GM21723 (cell line): ENCODE data around the gene DUS2.
"Not testable (repeated sequence)": the region's sequence is repeated elsewhere in the genome, so short reads cannot be mapped to it uniquely, and the experiment has no call there.

Source experiments
- ATAC-seq: cut with Tn5 transposase; IDR thresholded peaks from one replicate; pipeline ENCODE4 v1.9.1; 2021; ENCODE audit warnings: mild to moderate bottlenecking, moderate library complexity; ENCODE audit not compliant: unreplicated experiment

The DUS2 gene

DNA sequence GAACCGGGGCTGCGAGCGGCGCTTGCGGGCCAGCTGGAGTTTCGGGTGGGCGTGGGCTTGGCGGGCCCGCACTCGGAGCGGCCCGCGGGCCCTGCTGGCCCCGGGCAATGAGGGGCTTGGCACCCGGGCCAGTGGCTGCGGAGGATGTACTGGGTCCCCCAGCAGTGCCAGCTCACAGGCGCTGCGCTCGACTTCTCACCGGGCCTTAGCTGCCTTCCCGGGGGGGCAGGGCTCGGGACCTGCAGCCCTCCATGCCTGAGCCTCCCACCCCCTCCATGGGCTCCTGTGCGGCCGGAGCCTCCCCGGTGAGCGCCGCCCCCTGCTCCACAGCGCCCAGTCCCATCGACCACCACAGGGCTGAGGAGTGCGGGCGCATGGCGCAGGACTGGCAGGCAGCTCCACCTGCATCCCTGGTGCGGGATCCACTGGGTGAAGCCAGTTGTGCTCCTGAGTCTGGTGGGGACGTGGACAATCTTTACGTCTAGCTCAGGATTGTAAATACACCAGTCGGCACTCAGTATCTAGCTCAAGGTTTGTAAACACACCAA is 24.8 kb upstream of the DUS2 start:
- ATAC-seq: not testable (repeated sequence)

DNA sequence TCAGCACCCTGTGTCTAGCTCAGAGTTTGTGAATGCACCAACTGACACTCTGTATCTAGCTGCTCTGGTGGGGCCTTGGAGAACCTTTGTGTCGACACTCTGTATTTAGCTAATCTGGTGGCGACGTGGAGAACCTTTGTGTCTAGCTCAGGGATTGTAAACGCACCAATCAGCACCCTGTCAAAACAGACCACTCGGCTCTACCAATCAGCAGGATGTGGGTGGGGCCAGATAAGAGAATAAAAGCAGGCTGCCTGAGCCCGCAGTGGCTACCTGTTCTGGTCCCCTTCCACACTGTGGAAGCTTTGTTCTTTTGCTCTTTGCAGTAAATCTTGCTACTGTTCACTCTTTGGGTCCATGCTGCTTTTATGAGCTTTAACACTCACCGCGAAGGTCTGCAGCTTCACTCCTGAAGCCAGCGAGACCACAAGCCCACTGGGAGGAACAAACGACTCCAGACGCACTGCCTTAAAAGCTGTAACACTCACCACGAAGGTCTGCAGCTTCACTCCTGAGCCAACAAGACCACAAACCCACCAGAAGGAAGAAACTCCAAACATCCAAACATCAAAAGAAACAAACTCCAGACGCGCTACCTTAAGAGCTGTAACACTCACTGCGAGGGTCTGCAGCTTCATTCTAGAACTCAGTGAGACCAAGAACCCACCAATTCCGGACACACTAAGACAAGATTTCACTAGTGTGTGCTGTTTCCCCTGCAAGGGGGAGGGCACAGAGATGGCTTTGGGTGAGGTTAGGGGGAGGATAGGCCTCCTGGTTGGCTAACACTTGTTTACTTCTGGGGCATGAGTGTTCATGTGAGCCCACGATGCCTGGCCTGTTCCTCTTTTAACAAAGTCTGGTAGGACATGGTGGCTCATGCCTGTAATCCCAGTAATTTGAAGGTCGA is 24.1 kb upstream of the DUS2 start, which contains the start of gene DPEP2:
TSS of gene DPEP2 (minus strand) at position 706 of the 910 bp plus-strand sequence. CDS start 6,272 bp downstream, outside the sequence.
- not testable (repeated sequence) for ATAC-seq

DNA sequence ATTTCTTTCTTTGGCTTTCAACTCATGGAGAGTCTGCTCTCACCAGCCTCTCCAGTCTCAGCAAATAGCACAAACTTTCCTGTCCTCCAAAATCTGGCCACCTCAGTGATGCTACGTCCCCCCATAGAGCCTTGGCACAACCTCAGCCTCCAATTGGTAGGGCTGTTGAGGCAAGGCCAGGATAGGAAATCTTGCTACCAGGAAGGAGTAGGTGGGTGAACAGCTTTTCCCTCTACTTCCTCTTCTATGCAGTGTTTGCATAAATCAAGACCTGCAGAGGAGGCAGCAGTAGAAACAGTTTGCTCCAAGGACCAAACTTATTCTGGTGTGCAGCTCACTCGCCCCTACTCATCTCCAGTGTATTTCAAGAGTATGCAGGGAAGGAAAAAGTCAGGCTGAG is 23.1 kb upstream of the DUS2 start:
- no peak for ATAC-seq

DNA sequence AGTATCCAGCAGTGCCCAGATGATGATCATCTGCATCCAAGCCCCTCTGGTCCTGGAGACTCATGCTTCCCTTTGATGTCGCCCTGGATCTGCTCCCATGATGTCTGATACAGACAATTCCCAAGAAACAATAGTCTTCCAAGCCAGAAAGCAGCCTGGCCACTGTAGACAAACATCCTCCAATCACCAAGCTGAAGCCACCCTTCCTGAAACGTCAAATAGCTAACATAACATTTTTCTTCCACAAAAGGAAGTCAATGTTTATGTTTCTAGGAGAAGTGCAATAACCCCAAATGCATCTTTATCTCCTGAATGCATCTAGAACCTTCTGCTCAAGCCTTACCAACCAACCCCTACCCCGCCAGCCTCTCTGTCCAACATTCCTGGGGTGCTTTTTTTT is 22.6 kb upstream of the DUS2 start:
- ATAC-seq: no peak

DNA sequence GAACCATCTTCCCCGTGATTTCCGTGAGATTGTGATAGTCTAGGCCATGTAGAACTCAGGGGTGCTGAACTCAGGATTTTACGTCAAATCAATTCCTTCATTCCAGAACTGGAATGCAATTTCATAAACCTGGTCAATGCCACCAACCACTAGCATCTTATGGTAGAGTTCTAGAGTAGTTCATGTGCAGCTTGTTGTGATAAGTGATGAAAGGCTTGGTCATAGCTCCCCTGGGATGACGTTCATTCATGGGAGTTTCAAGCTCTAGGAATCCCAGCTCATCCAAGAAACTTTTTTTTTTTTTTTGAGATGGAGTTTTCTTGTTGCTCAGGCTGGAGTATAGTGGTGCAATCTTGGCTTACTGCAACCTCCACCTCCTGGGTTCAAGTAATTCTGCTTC is 20.1 kb upstream of the DUS2 start:
- no peak for ATAC-seq

- ATAC-seq: no peak
Measured at GRCh38 chr16:68005211-68005610, 17.9 kb upstream of the DUS2 start.

GRCh38 chr16:68005786-68006286 is 17.2 kb upstream of the DUS2 start:
- no peak for ATAC-seq

- no peak for ATAC-seq
Measured at GRCh38 chr16:68009157-68009735, 13.8 kb upstream of the DUS2 start.

- not testable (repeated sequence) for ATAC-seq
Measured at GRCh38 chr16:68009872-68010271, 13.2 kb upstream of the DUS2 start.

- no peak for ATAC-seq
Measured at GRCh38 chr16:68013440-68013839, 9.6 kb upstream of the DUS2 start.

DNA sequence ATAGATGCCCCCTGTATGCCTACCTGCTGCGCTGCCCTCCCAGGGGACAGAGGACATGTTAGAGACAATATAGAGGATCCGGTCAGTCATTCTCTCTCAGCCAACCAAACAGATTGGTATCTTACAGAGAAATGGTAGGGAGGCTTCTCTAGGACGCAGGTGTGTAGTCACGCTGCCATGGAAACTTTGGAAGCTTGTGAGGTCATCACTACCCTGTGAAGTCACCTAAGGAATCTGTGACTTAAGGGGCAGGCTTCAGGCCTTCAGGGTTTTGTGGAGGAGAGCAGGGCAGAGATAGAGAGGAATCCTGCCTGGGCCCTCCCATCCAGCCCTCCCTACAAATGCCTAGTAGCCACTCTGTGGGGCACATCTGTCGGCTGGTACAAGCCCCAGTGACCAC is 7.4 kb upstream of the DUS2 start, which contains the start of gene DPEP2NB:
TSS of gene DPEP2NB (minus strand) at position 231 of the 400 bp plus-strand sequence. CDS start at position 90, 141 bp downstream.
- ATAC-seq: no peak

DNA sequence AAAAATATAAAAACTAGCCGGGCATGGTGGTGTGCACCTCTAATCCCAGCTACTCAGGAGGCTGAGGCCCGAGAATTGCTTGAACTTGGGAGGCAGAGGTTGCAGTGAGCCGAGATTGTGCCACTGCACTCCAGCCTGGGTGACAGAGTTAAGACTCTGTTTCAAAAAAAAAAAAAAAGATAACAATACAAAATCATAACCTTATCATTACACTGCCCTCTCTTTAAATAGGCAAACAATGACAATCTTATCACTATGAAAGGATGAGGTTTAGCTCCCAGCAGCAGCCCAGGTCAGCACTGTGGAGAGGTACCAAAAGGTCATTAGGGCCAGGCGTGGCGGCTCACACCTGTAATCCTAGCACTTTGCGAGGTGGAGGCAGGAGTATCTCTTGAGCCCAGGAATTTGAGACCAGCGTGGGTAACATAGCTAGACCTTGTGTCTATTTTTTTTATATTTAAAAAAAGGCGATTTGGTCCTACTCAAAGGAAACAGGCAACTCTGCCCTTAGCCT is 3.9 kb upstream of the DUS2 start:
- ATAC-seq: no peak

GRCh38 chr16:68021490-68021889 is 1.6 kb upstream of the DUS2 start:
- no peak for ATAC-seq

- no peak for ATAC-seq
Measured at GRCh38 chr16:68022278-68022727, 781 bp upstream of the DUS2 start.

DNA sequence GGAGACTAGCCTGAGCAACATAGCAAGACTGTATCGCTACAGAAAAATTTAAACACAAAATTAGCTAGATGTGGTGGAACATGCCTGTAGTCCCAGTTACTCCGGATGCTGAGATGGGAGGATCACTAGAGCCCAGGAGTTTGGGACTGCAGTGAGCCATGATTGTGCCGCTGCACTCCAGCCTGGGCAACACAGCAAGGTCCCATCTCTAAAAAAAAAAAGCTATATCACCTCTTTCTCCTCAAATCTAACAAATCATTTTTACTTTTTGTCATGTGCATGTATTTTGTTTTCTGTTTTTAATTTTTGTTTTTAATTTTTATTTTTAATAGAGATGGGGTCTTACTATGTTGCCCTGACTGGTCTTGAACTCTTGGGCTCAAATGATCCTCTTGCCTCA is 5.9 kb downstream of the DUS2 start:
- no peak for ATAC-seq

GRCh38 chr16:68030108-68030507 is 7.0 kb downstream of the DUS2 start:
- ATAC-seq: not testable (repeated sequence)

DNA sequence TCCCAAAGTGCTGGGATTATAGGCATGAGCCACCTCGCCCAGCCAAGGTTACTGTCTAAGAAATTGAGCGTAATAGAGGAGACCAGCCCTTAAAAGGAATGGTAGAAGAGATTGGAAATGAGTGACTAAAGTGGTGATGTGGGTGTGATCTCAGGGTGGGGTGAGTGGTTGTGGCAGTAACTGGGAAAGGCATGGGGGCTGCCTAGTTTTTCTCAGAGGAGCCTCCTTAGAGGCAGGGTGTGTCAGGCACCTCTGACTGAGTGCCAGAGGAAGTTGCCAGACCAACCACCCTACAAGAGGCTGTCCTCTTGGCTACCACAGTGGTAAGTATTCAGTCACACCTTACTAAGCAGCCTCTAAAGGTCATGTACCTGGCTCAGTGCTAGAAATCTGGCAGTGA is 8.9 kb downstream of the DUS2 start:
- no peak for ATAC-seq

DNA sequence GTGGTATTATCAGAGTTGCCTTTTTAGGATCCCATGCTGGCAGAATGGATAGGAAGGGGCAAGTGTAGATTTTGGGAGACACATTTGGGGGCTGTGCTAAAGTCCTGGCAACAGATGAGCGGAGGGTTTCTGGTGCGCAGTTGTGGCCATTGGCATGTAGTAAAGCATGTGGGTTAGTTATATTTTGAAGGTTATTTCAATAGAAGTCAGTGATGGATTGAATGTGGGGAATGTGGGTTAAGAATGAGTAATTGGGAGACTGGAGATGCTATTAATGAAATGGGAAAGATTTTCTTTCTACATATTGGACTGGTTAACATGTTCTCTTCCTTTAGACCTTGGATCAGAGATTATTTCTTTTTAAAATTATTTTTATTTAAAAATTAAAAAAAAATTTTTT is 10.0 kb downstream of the DUS2 start:
- ATAC-seq: no peak

DNA sequence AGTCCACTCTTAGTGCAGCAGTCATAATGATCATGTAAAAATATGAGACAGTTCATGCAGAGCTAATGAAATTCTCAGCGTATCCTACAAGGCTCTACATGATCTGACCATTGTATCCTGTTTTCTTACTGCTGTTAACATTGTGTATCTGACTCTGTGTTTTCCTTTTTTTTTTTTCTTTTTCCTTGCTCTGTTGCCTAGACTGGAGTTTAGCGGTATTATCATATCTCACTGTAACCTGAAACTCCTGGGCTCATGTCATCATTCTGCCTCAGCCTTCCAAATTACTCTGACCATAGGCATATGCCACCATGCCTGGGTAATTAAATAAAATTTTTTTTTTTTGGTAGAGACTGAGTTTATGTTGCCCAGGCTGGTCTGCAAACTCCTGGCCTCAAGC is 12.1 kb downstream of the DUS2 start:
- ATAC-seq: no peak

DNA sequence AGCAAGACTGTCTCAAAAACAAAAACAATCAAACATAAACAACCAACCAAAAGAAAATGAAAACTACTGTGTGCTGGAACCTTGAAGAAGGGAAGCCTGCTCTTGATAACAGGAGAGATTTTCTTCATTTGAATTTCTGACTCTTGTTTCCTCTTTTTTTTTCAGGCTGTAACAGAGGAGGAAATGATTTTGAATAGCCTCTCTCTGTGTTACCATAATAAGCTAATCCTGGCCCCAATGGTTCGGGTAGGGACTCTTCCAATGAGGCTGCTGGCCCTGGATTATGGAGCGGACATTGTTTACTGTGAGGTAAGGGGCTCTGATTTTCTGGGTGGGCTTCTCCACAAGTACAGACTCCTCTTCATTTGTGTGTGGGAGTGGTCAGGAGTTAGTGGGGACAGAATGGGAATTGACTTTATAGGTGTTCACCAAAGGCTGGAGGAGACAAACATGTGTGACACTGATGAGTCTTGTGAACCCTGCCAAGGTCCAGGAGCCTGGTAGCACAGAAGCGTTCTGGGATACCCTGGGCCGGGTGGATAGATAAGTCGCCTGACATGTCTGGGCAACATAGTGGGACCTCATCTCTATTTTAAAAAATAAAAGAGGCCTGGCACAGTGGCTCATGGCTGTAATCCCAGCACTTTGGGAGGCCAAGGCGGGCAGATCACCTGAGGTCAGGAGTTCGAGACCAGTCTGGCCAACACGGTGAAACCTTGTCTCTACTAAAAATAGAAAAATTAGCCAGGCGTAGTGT is 14.9 kb downstream of the DUS2 start:
- no peak for ATAC-seq
